ENCODE measurements around the gene CD200R1.

- no peak for TF ChIP-seq CTCF (conservative IDR thresholded peaks at IDR 0.05; ENCODE audit: low read depth in 2 of 2)
- TF ChIP-seq REST (IDR thresholded peaks at IDR 0.05; ENCODE audit: unreplicated experiment), result no peak
- TF ChIP-seq ZNF114 (CRISPR knock-in tag; IDR thresholded peaks at IDR 0.05), result no peak
- TF ChIP-seq EZH2 (IDR thresholded peaks at IDR 0.05; ENCODE audit: low read depth, unreplicated experiment), result no peak
- TF ChIP-seq POLR2AphosphoS5 (IDR thresholded peaks at IDR 0.05; ENCODE audit: low read depth), result no peak
- TF ChIP-seq CREB1 (CRISPR knock-in tag; IDR thresholded peaks at IDR 0.05; ENCODE audit: low read depth), result no peak
- TF ChIP-seq STAT1 (IDR thresholded peaks at IDR 0.05; ENCODE audit: unreplicated experiment), result no peak
- no peak for TF ChIP-seq JUNB (IDR thresholded peaks at IDR 0.05; ENCODE audit: unreplicated experiment)
- no peak for TF ChIP-seq EZH2phosphoT487 (IDR thresholded peaks at IDR 0.05; ENCODE audit: unreplicated experiment)
- no peak for TF ChIP-seq ETS1 (IDR thresholded peaks at IDR 0.05)
- no peak for TF ChIP-seq NANOG (IDR thresholded peaks at IDR 0.05; ENCODE audit: borderline replicate concordance)
- no peak for TF ChIP-seq ZNF331 (CRISPR knock-in tag; IDR thresholded peaks at IDR 0.05; ENCODE audit: low read depth)
- no peak for TF ChIP-seq ZNF462 (CRISPR knock-in tag; IDR thresholded peaks at IDR 0.05)
Observed at GRCh38 chr3:112875561-112875960, 99.3 kb downstream of the CD200R1 start.

Measured in GM23338 (cell line).